Upper lobe of right lung (tissue), 1 donor: ENCODE measurements around the gene FAM181B. TPM values are rescaled to one million over a fixed set of nuclear protein-coding genes. Genes with fewer than 3 reads are reported as not detected.
"Not testable (repeated sequence)": the region's sequence is repeated elsewhere in the genome, so short reads cannot be mapped to it uniquely, and the experiment has no call there.

Source experiments
- ATAC-seq: fragments of 200-7000 bp; cut with Tn5 transposase; one replicate; pipeline ENCODE4 v1.9.1; 2020; ENCODE audit warnings: mild to moderate bottlenecking, moderate library complexity
- DNase-seq: peaks from one replicate; pipeline ENCODE4 v3.0.0-alpha.2; 2020
- H3K27ac ChIP-seq: fragments of 200-600 bp; one replicate; pipeline ENCODE4 v1.8.0; 2022
- H3K27me3 ChIP-seq: fragments of 200-600 bp; one replicate; pipeline ENCODE4 v1.8.0; 2022; ENCODE audit warnings: mild to moderate bottlenecking
- H3K36me3 ChIP-seq: fragments of 200-600 bp; one replicate; pipeline ENCODE4 v1.8.0; 2022
- H3K4me1 ChIP-seq: fragments of 200-600 bp; one replicate; pipeline ENCODE4 v1.8.0; 2022
- H3K4me3 ChIP-seq: fragments of 200-600 bp; one replicate; pipeline ENCODE4 v1.8.0; 2022; ENCODE audit warnings: mild to moderate bottlenecking
- H3K9me3 ChIP-seq: fragments of 200-600 bp; one replicate; pipeline ENCODE4 v1.8.0; 2022
- intact Hi-C: fragments of 100-400 bp; cut with DNase I; formaldehyde crosslinking; loops from one replicate; pipeline ENCODE4 v1.11.0; 2022
- total RNA-seq: library from RNA; stranded (reverse); fragmentation: NEBNext Ultra II Directional; extraction: Animal tissue kit (Norgen Biotek cat#: 25700); gene quantifications from one replicate; pipeline ENCODE4 v1.2.1, GENCODE V29; 2021
- TF ChIP-seq, protein P1 (sequence below): fragments of 200-600 bp; IDR thresholded peaks from one replicate; pipeline ENCODE4 v1.8.0; 2022; ENCODE audit warnings: antibody characterized with exemption
- donor health status: DM: no; HTN: yes; CAD: no; lungs with severe emphysema.

Gene FAM181B
- total RNA-seq, 1 donor from 2014 or later = 0.12 TPM

DNA sequence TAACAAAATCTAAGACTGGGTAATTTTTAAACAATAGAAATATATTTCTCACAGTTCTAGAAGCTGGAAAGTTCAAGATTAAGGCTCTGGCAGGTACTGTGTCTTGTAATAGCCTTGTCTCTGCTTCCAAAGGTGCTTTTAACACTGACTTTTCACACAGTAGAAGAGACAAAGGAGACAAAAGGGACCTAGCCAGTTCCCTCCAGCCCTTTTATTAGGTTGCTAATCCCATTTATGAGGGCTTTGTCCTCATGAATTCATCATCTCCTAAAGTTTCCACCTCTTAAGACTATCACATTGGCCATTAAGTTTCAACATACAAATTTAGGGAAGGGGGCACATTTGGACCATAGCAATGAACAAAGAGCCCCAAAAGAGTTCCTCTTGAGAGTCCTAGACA lies 40.7 kb downstream of the FAM181B start:
- H3K36me3 ChIP-seq = no peaks in the 10 kb centered on the region
- no peak for ATAC-seq
- intact Hi-C loops = no loop called here

DNA sequence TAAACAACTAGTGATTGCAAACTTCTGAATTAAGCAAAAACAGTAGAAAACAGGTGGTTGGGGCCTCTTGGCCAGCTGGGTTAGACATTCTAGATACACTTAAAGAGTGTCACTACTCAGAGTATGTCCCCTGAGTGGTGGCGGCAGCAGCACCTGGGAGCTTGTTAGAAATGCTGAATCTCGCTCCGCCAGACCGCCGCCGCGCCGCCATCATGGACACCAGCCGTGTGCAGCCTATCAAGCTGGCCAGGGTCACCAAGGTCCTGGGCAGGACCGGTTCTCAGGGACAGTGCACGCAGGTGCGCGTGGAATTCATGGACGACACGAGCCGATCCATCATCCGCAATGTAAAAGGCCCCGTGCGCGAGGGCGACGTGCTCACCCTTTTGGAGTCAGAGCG lies 44.3 kb downstream of the FAM181B start:
- intact Hi-C loops, H3K4me3 ChIP-seq, H3K27ac ChIP-seq, DNase-seq, H3K4me1 ChIP-seq, H3K36me3 ChIP-seq, H3K9me3 ChIP-seq, H3K27me3 ChIP-seq, ATAC-seq: not testable (repeated sequence)

More for the DNA sequence above, 40.7 kb downstream of the FAM181B start:
- Histone ChIP-seq H3K4me3 (no peak overlapping the region), H3K4me1 (no peaks in the 10 kb centered on the region), H3K27me3 (no peaks in the 10 kb centered on the region), H3K9me3 (no peaks in the 10 kb centered on the region), H3K27ac (no peak overlapping the region)
- TF ChIP-seq, protein P1, sequence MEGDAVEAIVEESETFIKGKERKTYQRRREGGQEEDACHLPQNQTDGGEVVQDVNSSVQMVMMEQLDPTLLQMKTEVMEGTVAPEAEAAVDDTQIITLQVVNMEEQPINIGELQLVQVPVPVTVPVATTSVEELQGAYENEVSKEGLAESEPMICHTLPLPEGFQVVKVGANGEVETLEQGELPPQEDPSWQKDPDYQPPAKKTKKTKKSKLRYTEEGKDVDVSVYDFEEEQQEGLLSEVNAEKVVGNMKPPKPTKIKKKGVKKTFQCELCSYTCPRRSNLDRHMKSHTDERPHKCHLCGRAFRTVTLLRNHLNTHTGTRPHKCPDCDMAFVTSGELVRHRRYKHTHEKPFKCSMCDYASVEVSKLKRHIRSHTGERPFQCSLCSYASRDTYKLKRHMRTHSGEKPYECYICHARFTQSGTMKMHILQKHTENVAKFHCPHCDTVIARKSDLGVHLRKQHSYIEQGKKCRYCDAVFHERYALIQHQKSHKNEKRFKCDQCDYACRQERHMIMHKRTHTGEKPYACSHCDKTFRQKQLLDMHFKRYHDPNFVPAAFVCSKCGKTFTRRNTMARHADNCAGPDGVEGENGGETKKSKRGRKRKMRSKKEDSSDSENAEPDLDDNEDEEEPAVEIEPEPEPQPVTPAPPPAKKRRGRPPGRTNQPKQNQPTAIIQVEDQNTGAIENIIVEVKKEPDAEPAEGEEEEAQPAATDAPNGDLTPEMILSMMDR = no peak
- DNase-seq = no peak

DNA sequence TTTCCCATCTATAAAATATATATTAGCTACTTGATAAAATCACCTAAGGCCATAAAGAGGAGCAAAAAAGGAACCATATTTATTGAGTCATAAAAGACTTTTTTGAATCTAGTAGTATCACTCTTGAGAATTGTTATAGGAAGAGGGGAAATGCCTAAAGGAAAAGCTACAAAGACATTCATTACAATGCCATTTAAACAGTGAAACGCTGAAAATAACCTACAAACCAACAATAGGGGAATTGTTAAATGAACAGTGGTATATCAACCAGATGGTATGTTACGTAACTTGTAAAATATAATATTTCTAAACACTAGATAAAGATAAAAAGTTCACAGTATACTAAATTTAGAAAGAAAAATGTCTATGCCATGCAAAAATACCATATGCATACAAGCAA lies 47.5 kb downstream of the FAM181B start:
- no peak overlapping the region for H3K27ac ChIP-seq
- intact Hi-C loops = no loop called here

DNA sequence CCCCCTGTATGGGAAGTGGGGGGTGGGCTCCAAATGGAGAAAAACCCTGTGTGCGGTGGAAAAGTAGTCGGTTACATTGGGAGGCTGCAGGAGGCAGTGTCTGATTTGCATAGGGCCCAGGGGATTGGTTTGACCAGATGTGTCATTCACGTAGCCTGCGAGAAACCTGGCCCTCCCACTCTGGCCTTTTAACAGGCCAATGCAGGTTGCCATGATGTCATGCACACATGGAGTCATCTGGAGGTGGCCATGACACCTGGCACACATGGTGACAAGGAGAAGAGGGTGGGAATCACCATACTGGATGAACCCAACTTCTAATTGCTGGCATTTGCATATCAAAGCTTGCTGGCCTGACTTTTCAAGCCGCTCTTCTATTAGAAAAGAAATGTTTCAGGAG lies 50.6 kb downstream of the FAM181B start:
- no peak overlapping the region for H3K27ac ChIP-seq
- intact Hi-C loops = no loop called here
- no peaks in the 10 kb centered on the region for H3K36me3 ChIP-seq
- DNase-seq (no peak), ATAC-seq (no peak)
- no peaks in the 10 kb centered on the region for H3K9me3 ChIP-seq
- H3K27me3 ChIP-seq = no peaks in the 10 kb centered on the region
- TF ChIP-seq, protein P1 = no peak
- no peaks in the 10 kb centered on the region for H3K4me1 ChIP-seq
- no peak overlapping the region for H3K4me3 ChIP-seq

More for the DNA sequence above, 47.5 kb downstream of the FAM181B start:
- Histone ChIP-seq H3K4me3 (no peak overlapping the region), H3K9me3 (no peaks in the 10 kb centered on the region), H3K4me1 (no peaks in the 10 kb centered on the region), H3K27me3 (no peaks in the 10 kb centered on the region), H3K36me3 (no peaks in the 10 kb centered on the region)
- no peak for ATAC-seq
- TF ChIP-seq, protein P1 = no peak
- DNase-seq = no peak

DNA sequence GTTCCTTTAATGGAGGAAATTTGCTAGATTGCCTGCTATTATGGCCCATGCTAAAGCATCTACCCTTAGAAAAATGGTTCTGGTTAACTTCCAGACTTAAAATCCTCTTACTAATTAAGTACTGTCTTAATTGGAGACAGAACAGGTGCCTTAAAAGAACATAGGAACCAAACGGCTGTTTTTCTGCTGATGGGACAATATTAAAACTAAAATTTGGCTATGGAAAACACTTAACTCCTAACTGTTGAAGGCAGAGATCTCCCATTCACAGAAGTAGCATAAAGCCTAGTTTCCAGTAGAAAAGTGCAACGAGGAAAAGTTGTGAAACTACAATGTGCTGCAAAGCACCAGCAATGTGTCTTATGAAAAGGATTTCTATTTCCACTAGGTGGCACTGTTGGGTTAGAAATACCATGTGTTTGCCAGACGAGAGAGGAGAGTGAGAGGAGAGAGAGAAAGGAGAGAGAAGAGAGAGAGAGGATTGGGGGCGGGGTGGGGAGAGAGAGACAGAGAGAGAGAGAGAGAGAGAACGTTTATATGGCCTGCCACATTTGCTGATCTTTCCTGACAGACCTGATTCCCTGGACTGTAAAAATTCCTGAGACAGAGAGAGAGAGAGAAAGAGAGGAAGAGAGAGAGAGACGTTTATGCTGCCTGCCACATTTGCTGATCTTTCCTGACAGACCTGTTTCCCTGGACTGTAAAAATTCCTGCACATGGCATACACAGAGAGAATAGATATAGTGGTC lies 51.5 kb downstream of the FAM181B start:
- ATAC-seq (peak; percentile 86), DNase-seq (no peak)
- Histone ChIP-seq H3K4me3 (no peak overlapping the region), H3K4me1 (no peaks in the 10 kb centered on the region), H3K27me3 (no peaks in the 10 kb centered on the region), H3K27ac (no peak overlapping the region), H3K9me3 (no peaks in the 10 kb centered on the region), H3K36me3 (no peaks in the 10 kb centered on the region)
- TF ChIP-seq, protein P1 = peak; percentile 65
- intact Hi-C loops = no loop called here

DNA sequence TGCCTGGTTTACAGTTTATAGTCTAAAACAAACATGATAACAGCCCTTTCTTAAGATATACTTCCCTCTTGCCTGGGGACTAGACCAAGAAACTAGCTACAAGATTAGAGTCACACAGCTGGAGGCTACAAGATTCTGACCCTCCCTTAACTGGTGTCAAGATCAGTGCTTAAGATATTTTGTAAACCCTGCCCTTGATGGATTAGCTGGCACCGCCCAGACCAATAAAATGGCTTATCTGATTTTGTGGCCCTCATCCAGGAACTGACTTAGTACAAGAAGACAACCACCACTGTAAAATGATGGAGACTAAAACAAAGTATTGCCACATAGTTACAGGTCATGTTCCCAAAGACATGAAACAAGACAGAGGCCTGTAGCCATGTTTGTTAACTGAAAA lies 53.4 kb downstream of the FAM181B start:
- H3K4me1 ChIP-seq = no peaks in the 10 kb centered on the region
- DNase-seq = no peak
- no peaks in the 10 kb centered on the region for H3K9me3 ChIP-seq
- H3K36me3 ChIP-seq = no peaks in the 10 kb centered on the region
- TF ChIP-seq, protein P1 = no peak
- ATAC-seq = no peak
- no peak overlapping the region for H3K4me3 ChIP-seq
- H3K27me3 ChIP-seq = no peaks in the 10 kb centered on the region
- no peak overlapping the region for H3K27ac ChIP-seq
- intact Hi-C loops = no loop called here

Other genes with a start within 250 kb of the FAM181B start
- gene PRCP, start 166.6 kb upstream of the FAM181B start, total RNA-seq = 91.3 TPM
- gene DDIAS, start 167.9 kb upstream of the FAM181B start, total RNA-seq = 3.8 TPM